H1 (cell line): ENCODE measurements around the gene CAMK2A. TPM values are rescaled to one million over a fixed set of nuclear protein-coding genes. Genes with fewer than 3 reads are reported as not detected.

ENCODE experiments used
- ATF2 ChIP-seq: IDR thresholded peaks from 2 replicates; pipeline ENCODE4 v1.6.1; 2012; ENCODE audit warnings: low read length, inconsistent platforms
- CTCF ChIP-seq, 3 experiments: IDR thresholded peaks; 1 replicate in 2 of 3; 2 replicates in 1 of 3; pipeline versions ENCODE4 v1.5.1 to v1.6.1; 2011; ENCODE audit warnings: low read length in 3 of 3, mild to moderate bottlenecking in 3 of 3, inconsistent platforms in 2 of 3, low read depth in 1 of 3, moderate library complexity in 1 of 3; ENCODE audit not compliant: insufficient read depth in 1 of 3; ENCODE audit errors: control extremely low read depth in 1 of 3
- EGR1 ChIP-seq: IDR thresholded peaks from 2 replicates; pipeline ENCODE4 v1.6.1; 2011; ENCODE audit warnings: low read depth, low read length, borderline replicate concordance
- POLR2AphosphoS5 ChIP-seq: IDR thresholded peaks from 2 replicates; pipeline ENCODE4 v1.6.1; 2011; ENCODE audit warnings: low read depth, low read length
- TAF1 ChIP-seq: IDR thresholded peaks from 2 replicates; pipeline ENCODE4 v1.6.1; 2011; ENCODE audit warnings: mild to moderate bottlenecking, low read depth, low read length
- TAF7 ChIP-seq: optimal IDR thresholded peaks from 2 replicates; pipeline ENCODE3; 2011; ENCODE audit warnings: low read depth, mild to moderate bottlenecking, inconsistent platforms, low read length, moderate library complexity, borderline replicate concordance
- USF2 ChIP-seq: IDR thresholded peaks from 2 replicates; pipeline ENCODE4 v1.6.1; 2011; ENCODE audit warnings: low read length, improper control_type of control experiment
- ZNF274 ChIP-seq: IDR thresholded peaks from 2 replicates; pipeline ENCODE4 v1.7.0; 2012; ENCODE audit warnings: low read length, borderline replicate concordance; ENCODE audit errors: extremely low read depth
- polyA plus RNA-seq, 7 experiments: library from polyadenylated mRNA; depleted of rRNA in 3 of 7; stranded (reverse) in 5 of 7; unstranded in 2 of 7; fragments of >200 nt in 5 of 7; fragments of 200-250 nt in 2 of 7; gene quantifications; 1 replicate in 5 of 7; 2 replicates in 1 of 7; 4 replicates in 1 of 7; pipeline versions ENCODE4 v1.2.1 to v1.2.3, GENCODE V29; 2011 to 2013; ENCODE audit warnings: missing spikeins in 2 of 7, mixed read lengths in 2 of 7
- total RNA-seq: library from RNA; stranded (reverse); fragmentation: NEBNext Ultra II Directional; extraction: Animal tissue kit (Norgen Biotek cat#: 25700); gene quantifications from 2 replicates; pipeline ENCODE4 v1.2.1, GENCODE V29; 2021

CAMK2A gene
- total and polyA plus RNA-seq, 2 of the 8 experiments (the other 6 are each of a cell fraction or from before 2014, with no cell fraction given), result 0.20 to 0.28 TPM

GRCh38 chr5:150293091-150293941 is 3.7 kb upstream of the CAMK2A start (continued):
- no peak for TF ChIP-seq USF2
- TF ChIP-seq ATF2, result no peak
- no peak for TF ChIP-seq POLR2AphosphoS5
- TF ChIP-seq ZNF274, result no peak
- no peak for TF ChIP-seq TAF7
- TF ChIP-seq EGR1, result no peak
- no peak for TF ChIP-seq CTCF (IDR thresholded peaks at IDR 0.05; ENCODE audit: control extremely low read depth in 1 of 3, insufficient read depth in 1 of 3, low read depth in 1 of 3, low read length in 3 of 3)
- TF ChIP-seq TAF1, result no peak
